ENCODE results near the gene SENP6.

SENP6 gene

DNA sequence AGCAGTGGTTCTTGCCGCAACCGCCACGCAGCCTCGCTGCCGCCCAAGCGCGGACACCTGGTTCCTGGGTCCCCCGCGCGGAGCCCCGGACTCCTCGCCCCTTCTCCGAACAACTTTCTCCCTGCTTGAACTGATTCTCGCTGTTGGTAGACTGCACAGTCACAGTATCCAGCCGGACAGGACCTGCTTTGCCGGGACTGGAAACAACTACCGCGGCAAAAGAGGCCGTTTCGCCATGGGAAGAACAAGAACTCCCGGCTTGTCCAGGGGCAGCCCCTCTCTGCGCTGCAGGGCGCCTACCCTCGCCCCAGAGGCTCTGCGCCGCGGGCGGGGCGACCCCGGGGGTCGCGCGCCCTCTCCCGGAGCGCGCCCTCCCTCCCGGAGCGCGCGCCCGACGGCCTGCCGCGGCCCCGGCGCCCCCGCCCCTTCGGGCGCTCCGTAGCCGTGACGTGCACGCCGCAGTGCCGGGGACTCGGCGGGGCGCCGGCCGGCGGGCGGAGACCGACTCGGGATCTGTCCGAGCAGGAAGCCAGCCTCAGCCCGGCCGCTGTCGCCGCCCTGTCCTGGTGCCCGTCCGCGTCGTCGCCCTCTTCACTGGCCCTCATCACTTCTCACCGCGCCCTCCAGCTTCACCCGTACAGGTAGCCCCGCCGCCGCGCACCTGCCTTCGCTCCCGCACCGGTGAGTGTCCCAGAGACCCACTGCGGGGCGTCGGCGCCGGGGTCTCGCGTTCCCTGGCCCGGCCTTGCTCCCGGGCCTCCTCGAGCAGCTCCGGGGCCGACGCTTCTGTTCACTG is 147.3 kb downstream of the SENP6 start, which contains the start of gene MYO6:
Gene MYO6 (plus strand): TSS at position 497 of the 796 bp plus-strand sequence. CDS start 68,309 bp downstream, outside the sequence.
- DNase-seq, result peak; percentile 58

DNA sequence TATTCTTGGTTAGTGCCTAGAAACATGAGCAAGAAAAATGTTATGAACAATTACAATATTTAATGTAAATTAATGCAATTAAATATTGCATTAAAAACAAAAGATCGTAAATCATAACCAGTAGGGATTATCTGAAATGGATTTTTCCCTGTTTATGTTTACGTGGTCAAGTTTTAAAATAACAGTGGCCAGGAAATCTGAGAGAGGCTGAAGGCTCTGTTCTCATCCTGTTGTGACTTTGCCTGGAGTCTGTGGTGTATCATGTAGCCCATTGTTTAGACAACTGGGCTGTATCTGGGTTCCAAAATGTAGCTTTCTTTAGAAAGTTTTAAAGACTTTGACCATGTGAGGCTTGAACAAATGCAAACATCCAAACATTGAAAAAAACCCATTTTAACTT is 149.8 kb downstream of the SENP6 start:
- DNase-seq, result peak; percentile 71

DNA sequence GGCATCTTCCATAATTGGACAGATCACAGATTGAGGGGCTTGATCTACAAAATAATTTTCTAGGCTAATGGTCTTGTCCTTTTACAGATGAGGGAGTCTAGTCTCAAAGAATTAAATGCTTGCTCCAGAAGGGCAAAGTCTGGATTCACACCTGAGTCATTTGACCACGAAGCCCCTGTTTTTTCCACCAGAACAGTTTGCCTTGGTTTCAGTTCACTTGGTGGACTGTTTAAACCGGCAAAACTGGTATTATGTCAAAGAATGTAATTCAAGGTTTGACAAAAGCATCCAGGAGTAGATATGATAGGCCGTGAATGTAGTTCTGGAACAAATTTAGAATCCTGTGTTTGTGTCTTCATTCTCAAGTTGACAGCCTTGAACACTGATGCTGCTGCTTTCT is 150.7 kb downstream of the SENP6 start:
- no peak for DNase-seq

DNA sequence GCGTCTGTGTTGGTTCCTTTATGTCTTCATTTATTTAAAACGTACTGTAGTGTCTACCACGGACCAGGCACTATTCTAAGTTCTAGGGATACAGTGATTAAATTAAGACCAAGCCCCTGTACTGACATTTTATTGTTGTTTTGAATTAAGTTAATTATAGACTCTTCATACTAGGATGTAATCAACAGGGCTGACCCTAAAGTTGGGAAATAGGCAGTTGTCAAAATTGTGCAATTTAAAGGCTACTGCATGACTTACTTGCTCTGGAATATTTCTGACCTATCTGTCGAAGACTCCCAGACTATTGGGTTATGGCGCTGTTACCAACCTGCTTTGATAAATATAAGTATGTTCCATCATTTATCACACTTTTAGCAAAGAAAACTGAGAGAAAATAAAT is 154.0 kb downstream of the SENP6 start:
- DNase-seq, result no peak

DNA sequence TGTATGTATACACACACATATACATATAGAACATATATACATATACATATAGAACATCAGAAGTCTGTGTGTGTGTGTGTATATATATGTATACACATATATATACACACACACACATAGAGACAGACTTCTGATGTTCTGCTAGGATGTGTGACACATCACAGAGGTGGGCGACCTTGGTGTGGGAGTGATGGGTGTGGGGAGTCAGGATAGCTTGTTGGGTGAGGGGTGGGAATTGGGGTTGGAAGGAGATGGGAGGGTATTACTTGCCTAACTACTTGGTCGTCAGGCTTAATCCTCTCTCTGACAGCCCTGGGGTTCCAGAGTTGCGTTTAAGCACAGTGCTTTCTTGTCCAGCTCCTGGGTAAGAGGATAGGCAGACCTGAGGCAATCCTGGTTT is 155.6 kb downstream of the SENP6 start:
- no peak for DNase-seq

DNA sequence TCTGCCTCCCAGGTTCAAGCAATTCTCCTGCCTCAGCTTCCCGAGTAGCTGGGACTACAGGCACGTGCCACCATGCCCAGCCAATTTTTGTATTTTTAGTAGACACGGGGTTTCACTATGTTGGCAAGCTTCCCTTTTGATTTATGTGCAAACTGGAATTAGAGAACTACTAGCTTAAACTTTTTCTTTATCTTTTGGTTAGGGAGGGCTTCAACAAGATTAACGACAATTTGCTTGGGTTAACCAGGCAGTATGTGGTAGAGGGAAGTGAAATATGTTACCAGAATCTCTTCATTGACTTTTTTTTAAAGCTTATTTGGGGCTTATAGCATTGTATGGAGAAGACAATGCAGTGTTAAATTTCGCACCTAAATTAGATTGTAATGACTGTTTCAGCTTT is 156.4 kb downstream of the SENP6 start:
- no peak for DNase-seq

DNA sequence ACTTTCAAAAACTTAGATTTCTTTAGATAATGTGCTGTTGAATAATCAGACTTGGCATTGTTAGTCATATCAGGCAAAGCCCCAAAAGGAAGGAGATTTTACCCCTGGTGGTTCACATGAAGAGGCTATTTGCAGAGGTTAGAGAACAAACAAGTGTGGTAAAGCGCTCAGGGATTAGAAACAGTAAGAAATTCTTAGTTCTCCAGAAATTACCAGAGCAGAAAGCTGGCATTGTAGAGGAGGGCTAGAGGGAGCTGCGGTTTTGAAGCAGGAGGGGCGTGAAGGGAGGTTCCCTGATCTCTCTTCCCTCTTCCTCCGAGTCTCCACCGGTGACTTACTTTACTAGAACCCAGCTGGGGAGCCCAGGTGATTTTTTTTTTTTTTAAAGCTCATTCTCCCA is 157.5 kb downstream of the SENP6 start:
- no peak for DNase-seq

DNA sequence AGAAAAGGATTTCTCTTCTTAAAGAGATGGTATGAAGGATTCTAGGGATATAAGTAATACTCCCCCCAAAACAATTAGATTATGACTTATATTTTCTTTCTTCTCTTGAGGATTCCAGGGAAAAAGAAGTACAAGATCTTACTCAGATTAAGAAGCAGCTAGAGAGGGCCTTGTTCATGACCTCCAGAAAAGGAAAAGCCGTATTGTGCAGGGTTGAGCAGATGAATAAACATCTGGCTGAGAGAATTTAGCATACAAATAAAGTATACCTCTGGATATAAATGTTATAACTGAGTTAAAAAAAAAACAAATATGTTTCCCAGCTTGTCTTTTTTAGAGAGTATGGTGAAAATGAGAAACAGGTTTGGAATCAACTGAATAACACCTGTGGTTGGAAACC is 158.6 kb downstream of the SENP6 start:
- DNase-seq, result no peak

DNA sequence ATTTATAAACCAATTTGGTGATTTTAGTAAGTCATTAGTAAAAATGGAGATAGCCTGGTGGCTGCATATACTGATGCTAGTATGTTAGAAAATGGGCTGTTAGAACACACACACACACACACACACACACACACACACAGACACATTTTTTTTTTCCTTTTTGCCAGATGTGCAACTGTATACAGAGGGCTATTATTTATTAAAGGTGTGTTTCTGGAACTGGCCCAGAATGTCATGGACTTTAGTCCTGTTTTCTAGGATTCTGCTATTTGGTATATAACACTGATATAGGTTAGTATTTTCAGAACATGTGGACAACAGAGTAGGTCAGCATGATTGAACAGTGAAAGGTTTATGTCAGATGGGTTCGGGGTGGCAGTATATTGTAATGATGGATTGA is 159.8 kb downstream of the SENP6 start:
- no peak for DNase-seq

DNA sequence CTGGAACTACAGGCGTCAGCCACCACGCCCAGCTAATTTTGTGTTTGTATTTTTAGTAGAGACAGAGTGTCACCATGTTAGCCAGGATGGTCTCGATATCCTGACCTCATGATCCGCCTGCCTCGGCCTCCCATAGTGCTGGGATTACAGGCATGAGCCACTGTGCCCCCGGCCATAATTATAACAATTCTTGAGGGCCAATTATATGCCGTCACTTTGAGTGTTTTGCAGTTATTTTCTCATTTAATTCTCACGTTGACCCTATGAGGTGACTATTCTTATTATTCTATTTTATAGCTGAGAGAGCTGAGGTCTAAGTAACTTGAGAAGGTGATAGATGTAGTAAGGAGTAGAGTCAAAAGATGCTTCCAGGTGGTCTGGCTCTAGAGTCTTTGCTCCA is 160.4 kb downstream of the SENP6 start:
- DNase-seq, result no peak

DNA sequence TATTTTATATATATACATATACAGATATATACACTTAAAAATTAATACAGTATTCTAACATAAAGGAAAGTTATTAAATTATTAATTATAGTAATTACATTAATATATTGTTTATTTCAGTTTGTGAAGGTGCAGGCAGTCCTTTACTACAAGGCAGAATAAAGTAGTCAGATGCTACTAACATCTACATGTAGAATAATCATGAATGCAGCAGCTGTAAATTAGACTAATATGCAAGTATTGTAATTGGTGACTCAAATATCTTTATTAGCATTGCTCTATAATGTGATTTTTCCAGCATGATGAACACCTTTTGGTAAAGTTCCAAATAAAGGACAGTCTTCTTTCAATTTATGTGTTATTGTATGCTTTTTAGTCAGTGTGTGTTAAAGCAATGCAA is 164.7 kb downstream of the SENP6 start:
- DNase-seq, result no peak

Data from HCEC 1CT (cell line).